Measurements from ENCODE around the gene ARPP21. TPM values are rescaled to one million over a fixed set of nuclear protein-coding genes. Genes with fewer than 3 reads are reported as not detected.

ARPP21 gene
- total RNA-seq, 1 experiment from 2014 or later = not detected

- no peak for DNase-seq (ENCODE audit: low read depth)
These were observed 35.9 kb downstream of the ARPP21 start for GRCh38 chr3:35675206-35675605.

DNA sequence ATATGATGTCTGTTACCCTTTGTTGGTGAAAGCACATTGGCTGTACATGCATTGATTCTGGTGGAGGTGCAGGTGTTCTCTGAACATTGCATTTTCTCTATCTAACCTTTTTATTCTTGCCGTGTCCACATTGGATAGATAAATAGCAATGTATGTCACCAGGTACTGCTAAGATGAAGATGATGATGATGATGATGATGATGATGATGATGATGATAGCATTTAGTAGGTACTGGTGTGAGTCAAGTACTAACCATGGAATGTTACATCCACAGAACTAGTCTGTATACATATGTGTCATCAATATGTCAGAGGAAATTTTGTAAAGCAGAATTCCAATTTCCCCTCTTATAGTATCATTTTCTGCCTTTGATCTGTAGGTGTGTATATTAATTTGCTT is 36.3 kb downstream of the ARPP21 start:
- peak; percentile 6 for DNase-seq (ENCODE audit: low read depth)

- no peak for DNase-seq (ENCODE audit: low read depth)
These were observed 38.5 kb downstream of the ARPP21 start for GRCh38 chr3:35677797-35678196.

- no peak for DNase-seq (ENCODE audit: low read depth)
These were observed 39.4 kb downstream of the ARPP21 start for GRCh38 chr3:35678643-35679161.

DNA sequence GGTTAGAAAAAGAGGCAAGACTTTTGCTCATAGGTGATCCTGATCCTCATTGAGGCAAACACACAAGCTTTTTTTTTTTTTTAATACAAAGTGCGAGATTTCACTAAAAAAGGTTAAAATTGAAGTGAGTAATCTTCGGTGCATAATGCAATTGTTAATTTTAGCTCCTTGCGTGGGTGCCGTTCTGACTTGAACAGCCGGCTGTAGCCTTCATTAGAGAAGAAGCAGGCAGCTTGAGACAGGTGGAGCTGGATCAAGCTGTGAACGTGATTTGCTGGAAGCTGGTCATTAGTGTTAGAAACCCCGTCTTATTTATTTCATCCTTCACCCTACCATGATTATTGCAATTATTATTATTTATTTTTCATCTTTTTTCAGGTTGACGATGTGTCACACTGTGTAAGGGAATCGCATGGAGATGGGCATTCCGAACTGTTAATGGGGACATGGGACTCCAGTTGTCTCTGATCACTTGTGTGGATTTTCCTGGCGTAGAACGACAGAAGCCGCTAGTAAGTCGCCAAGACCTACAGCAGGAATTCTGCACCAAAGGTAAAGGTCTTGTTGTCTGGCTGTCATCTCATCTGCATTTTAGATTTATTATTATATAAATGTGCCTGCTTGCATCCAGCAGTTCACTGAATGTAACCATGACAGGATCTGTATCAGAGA is 40.2 kb downstream of the ARPP21 start:
- no peak for DNase-seq (ENCODE audit: low read depth)

DNA sequence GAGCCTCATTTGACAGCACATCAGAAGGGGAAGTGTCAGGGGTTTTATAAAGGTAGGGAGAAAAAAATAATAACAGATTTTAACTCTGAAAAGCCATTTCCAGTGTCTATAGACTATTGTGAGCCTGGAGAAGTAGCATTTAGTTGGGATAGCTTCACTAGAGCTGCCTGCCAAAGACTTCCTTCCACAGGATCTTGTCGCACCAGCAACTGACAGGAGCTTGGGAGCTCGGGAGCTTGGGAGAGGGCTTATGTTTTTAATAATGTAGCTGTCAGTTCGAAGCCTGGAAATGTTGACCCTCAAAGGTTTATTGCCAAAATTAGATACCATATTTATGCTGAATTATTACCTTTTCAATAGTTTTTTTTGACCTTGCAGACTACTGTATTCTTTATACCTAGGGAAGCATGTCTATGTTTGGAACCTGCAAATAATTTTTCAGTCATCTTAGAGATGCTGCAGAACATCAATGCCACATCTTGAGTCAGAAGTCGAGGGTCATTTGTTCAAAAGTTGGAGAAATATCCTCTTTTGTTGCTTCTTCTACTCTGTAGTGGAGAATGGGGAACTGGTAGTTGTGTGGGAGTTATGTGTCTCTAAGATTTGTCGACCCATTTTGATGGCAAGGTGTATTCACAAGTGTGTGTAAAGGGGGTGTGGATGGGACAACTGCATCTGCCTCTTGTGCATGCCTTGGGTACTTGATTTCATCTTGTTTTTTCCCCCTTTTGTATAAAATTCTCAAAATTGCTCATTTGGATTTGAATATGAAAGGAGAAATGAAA is 41.7 kb downstream of the ARPP21 start:
- DNase-seq (ENCODE audit: low read depth) = no peak

GRCh38 chr3:35685153-35685552 is 45.8 kb downstream of the ARPP21 start:
- no peak for DNase-seq (ENCODE audit: low read depth)

DNA sequence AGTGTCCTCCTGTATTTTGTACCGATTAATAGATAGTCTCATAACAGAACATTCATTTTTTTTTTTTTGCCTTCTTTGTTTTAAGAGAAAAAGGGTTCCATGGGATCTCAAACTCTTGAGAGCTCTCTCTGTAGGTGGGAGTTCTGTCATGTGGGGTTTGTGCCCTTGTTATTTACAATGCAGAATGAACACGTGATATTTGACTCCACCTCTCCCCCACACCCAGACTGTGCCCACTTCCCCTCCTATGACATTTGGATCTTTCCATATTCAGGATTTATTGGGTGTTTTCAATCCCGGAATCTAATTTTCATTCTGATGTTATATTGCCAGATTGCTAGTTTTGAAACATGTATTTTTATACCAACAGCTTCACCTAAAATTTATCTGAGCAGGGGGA is 49.5 kb downstream of the ARPP21 start:
- no peak for DNase-seq (ENCODE audit: low read depth)

GRCh38 chr3:35690271-35690670 is 50.9 kb downstream of the ARPP21 start:
- DNase-seq (ENCODE audit: low read depth) = no peak

DNA sequence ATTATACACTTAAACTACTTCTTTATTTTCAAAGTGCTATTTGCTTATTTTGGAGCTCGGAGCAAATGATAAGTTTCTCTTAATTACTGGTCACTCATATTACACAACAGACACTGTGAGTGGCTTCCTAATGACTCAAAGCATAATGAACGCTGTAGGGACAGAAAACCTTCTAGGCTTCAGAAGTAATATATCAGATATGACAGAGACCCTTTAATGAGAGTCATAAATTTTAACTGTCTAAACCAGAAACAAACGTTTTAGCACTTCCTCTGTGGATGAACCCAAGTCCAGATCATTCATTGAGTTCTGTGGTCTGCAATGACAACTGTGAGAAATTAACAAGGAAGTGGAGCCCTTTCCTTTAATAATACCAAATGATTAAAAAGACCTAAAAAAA is 66.6 kb downstream of the ARPP21 start:
- no peak for DNase-seq (ENCODE audit: low read depth)

DNA sequence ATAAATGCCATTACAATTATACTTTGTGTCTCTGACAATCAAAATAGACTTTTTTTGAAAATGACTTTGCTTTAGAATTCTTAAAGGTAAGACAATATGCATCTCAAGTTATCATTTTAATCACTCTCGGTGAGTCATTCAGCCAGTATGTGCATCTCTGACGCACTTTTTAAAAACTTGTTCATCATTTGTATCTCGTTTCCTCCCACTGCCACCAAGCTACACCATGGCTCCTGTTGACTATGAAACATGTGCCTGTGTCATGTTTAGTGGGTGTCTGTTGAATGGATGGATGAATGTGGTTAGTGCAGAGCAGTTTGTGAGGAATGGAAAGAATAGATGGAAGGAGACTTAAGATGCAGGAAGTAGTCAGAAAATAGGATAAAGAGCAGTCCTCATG is 68.6 kb downstream of the ARPP21 start:
- DNase-seq (ENCODE audit: low read depth) = peak; percentile 71

DNA sequence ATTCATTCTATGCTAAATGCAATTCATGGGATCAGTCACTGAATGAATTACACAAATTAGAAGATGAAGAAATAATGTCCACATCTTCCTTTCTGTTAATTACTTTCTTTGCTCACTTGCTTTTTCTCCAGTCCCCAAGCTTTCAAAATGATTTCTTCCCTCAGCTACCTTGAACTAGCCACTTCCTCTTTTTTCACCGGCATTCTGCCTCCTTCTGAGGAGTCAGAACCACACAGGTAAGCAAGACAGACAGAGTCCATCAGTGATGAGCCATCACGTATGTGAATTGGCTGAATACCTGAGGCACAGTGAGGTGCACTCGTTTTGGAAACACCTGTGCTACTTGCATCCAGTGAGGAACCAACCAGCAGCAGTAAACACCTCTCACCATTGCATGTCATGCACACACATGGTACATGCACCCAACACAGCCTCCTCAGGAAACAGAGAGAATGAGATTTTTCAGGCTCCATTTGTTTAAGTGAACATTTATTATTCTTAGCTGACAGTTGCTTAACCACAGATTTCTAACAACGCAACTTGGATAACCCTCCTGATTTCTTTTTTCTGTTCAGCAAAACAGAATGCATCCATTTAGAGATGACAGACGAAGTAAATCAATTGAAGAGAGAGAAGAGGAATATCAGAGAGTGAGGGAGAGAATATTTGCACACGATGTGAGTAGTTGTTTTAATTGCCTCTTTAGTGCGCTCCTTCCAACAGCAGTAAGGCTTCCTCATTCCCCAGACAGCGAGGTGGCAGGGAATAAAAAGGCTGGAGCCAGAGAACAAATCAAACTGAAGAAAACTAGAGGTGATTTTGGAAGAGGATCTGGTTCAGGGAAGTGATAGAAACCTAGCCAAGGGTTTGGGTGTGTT is 69.3 kb downstream of the ARPP21 start:
- no peak for DNase-seq (ENCODE audit: low read depth)

- no peak for DNase-seq (ENCODE audit: low read depth)
These were observed 70.4 kb downstream of the ARPP21 start for GRCh38 chr3:35709691-35710090.

DNA sequence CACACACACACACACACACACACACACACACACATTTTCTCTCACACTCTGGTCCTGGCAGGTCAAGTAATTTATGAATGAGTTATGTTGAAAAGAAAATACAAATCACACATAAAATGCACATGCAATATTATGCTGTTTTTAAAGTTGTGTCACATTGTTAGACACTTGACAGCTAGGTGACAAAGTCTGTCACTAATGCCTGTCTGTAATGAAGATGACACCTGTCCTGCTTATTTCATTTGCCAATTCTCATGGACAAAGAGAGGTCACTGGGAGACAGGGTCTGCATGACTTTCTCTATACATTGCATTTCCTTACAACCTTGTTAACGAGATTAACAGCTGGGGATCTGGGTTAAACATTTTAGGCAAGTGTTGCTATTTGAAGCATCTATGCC is 71.2 kb downstream of the ARPP21 start:
- no peak for DNase-seq (ENCODE audit: low read depth)

DNA sequence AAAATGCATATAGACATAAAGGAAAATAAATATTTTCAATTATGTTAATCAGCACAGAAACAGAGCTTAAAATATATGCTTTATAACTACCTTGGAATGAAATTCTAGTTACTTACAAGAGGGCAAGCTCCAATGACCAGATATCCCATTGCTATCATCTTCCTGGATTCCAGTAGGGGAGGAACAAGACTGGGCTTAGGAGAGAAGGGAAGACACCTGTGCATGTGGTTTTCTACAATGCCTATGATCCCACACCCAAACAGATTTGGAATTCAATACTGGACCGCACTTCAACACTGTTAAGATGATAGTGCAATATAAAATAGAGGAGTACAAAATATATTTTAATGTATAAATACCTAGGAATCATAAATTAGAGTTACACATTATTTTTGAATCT is 79.6 kb downstream of the ARPP21 start:
- no peak for DNase-seq (ENCODE audit: low read depth)

- DNase-seq (ENCODE audit: low read depth) = no peak
These were observed 82.3 kb downstream of the ARPP21 start for GRCh38 chr3:35721628-35722027.

DNA sequence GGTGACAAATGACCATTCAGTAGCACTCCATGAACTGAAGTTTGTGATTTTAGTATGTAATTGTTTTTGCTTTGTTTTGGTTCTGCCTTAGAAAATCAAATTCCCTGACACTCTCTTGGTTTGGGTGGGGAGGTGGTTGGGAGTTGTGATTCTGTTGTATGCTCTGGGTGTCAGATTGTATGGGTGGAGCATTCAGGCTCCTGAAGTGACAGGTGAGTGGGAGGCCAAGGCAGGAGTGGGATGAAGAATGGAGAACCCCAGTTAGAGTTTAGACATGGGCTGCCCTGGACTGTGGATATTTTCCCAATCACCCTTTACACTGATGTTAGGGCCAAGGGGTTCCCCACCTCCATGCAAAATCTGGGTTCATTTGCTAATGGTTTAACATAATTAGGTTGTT is 83.6 kb downstream of the ARPP21 start:
- no peak for DNase-seq (ENCODE audit: low read depth)

GRCh38 chr3:35723480-35724097 is 84.3 kb downstream of the ARPP21 start:
- DNase-seq (ENCODE audit: low read depth) = no peak

- no peak for DNase-seq (ENCODE audit: low read depth)
These were observed 84.8 kb downstream of the ARPP21 start for GRCh38 chr3:35724106-35724505.

GRCh38 chr3:35727179-35727578 is 87.9 kb downstream of the ARPP21 start:
- DNase-seq (ENCODE audit: low read depth) = peak; percentile 6

DNA sequence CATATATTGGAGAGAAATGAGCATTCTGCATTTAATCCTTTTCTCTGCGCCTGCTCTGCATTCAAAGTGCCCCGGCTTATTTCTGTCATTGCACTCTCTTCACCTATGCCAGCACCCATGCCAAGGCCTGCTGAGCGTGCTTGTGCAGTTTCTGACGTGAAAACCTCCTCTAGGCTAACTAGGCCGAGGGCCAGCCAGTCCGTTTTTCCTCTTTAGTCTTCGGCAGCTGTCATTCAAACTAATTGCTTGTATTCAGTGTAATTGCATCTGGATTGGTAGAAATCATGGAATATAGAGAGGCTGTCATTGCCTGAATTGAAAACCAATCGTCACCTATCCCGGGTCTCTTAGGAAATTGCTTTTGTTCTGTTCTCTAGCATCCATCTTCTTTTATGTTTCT is 94.0 kb downstream of the ARPP21 start:
- DNase-seq (ENCODE audit: low read depth) = no peak
